GM19463 (cell line): ENCODE data around the gene MAP4K1.
"Not testable (repeated sequence)": the region's sequence is repeated elsewhere in the genome, so short reads cannot be mapped to it uniquely, and the experiment has no call there.

ENCODE experiments used
- ATAC-seq: cut with Tn5 transposase; IDR thresholded peaks from one replicate; pipeline ENCODE4 v1.9.1; 2021; ENCODE audit warnings: mild to moderate bottlenecking, moderate library complexity; ENCODE audit not compliant: unreplicated experiment

Gene MAP4K1

GRCh38 chr19:38653028-38653571 lies 35.3 kb upstream of the MAP4K1 start:
- ATAC-seq = no peak

GRCh38 chr19:38650911-38651584 lies 33.3 kb upstream of the MAP4K1 start:
- ATAC-seq = no peak

GRCh38 chr19:38650172-38650775 lies 32.5 kb upstream of the MAP4K1 start:
- no peak for ATAC-seq

- no peak for ATAC-seq
Measured at GRCh38 chr19:38649305-38650171, 31.8 kb upstream of the MAP4K1 start.

GRCh38 chr19:38648769-38649304 lies 31.1 kb upstream of the MAP4K1 start:
- no peak for ATAC-seq

GRCh38 chr19:38647966-38648768 lies 30.4 kb upstream of the MAP4K1 start:
- ATAC-seq = no peak

GRCh38 chr19:38647368-38647965 lies 29.7 kb upstream of the MAP4K1 start, which contains the start of gene ACTN4:
Gene ACTN4 (plus strand): TSS chr19:38647649. CDS start chr19:38647746, 97 bp downstream.
- peak; percentile 89 for ATAC-seq

- no peak for ATAC-seq
Measured at GRCh38 chr19:38644719-38645118, 27.0 kb upstream of the MAP4K1 start.

GRCh38 chr19:38642176-38642575 lies 24.4 kb upstream of the MAP4K1 start:
- ATAC-seq = no peak

GRCh38 chr19:38640368-38640767 lies 22.6 kb upstream of the MAP4K1 start:
- no peak for ATAC-seq

GRCh38 chr19:38639679-38640078 lies 21.9 kb upstream of the MAP4K1 start:
- no peak for ATAC-seq

- no peak for ATAC-seq
Measured at GRCh38 chr19:38638461-38638860, 20.7 kb upstream of the MAP4K1 start.

GRCh38 chr19:38635483-38636399 lies 18.0 kb upstream of the MAP4K1 start:
- ATAC-seq = no peak

- no peak for ATAC-seq
Measured at GRCh38 chr19:38634757-38635482, 17.2 kb upstream of the MAP4K1 start.

GRCh38 chr19:38632476-38633213 lies 14.9 kb upstream of the MAP4K1 start:
- no peak for ATAC-seq

- ATAC-seq = not testable (repeated sequence)
Measured at GRCh38 chr19:38631811-38632475, 14.2 kb upstream of the MAP4K1 start.

GRCh38 chr19:38631301-38631700 lies 13.5 kb upstream of the MAP4K1 start:
- ATAC-seq = not testable (repeated sequence)
